Right cardiac atrium (tissue), 5 donors: ENCODE results near the gene CORT. TPM values are rescaled to one million over a fixed set of nuclear protein-coding genes. Genes with fewer than 3 reads are reported as not detected.
"Not testable (repeated sequence)": the region's sequence is repeated elsewhere in the genome, so short reads cannot be mapped to it uniquely, and the experiment has no call there.

Experiments
- ATAC-seq, 2 donors: fragments of 200-7000 bp; cut with Tn5 transposase; one replicate each; pipeline versions ENCODE4 v1.8.0 to v1.9.1; 2020; ENCODE audit warnings: moderate library complexity in 2 of 2, mild to moderate bottlenecking in 1 of 2
- DNase-seq, 3 donors: peaks; one replicate each; pipeline ENCODE4 v3.0.0-alpha.2; 2020
- H3K27ac ChIP-seq: one replicate; pipeline ENCODE4 v1.5.1; 2013; ENCODE audit warnings: mild to moderate bottlenecking, low read length, control low read depth, moderate library complexity
- H3K27me3 ChIP-seq: one replicate; pipeline ENCODE4 v1.6.1; 2013; ENCODE audit not compliant: control insufficient read depth, insufficient read depth
- H3K4me1 ChIP-seq: one replicate; pipeline ENCODE4 v1.6.1; 2013; ENCODE audit warnings: low read length; ENCODE audit not compliant: control insufficient read depth, insufficient read depth
- H3K4me3 ChIP-seq: one replicate; pipeline ENCODE4 v1.5.1; 2013; ENCODE audit warnings: low read length, control low read depth
- H3K9me3 ChIP-seq: one replicate; pipeline ENCODE4 v1.6.1; 2013; ENCODE audit warnings: low read length; ENCODE audit not compliant: control insufficient read depth
- WGBS: extraction: QIAGEN DNeasy Blood & Tissue Kit; methylation state at CpG from one replicate; pipeline ENCODE4 v1.1.7; 2013; 5-methylcytosine and 5-hydroxymethylcytosine counted together
- intact Hi-C, 4 donors: fragments of 100-400 bp; cut with DNase I; formaldehyde crosslinking; loops; one replicate each; pipeline versions ENCODE4 v1.11.0 to v1.14.0; 2022 to 2023
- long read RNA-seq, 4 donors: library from polyadenylated mRNA; unstranded; transcript quantifications; one replicate each; pipeline ENCODE4 v2.0.0, GENCODE V29; 2020 to 2021
- polyA plus RNA-seq: library from polyadenylated mRNA; stranded (reverse); fragments of 200-250 nt; gene quantifications from one replicate; pipeline ENCODE4 v1.2.3, GENCODE V29; 2013
- total RNA-seq, 4 donors: library from RNA; stranded (reverse); fragmentation: NEBNext Ultra II Directional; extraction: Animal tissue kit (Norgen Biotek cat#: 25700); gene quantifications; one replicate each; pipeline ENCODE4 v1.2.1, GENCODE V29; 2021
- donor health status: healthy with polysubstance abuse.
- donor health status: DM: no; HTN: yes; CAD: no.
- donor health status: DM: no; HTN: no; CAD: no.
- donor health status: DM: no; HTN: yes; CAD: no; lungs with severe emphysema.
- donor health status: DM: yes; HTN: yes; CAD: no.

CORT gene, protein sequence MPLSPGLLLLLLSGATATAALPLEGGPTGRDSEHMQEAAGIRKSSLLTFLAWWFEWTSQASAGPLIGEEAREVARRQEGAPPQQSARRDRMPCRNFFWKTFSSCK
- under 1 TPM in 1 of 4 donors, not detected in 3; 0.35 TPM for total RNA-seq
- 0.16 TPM for polyA plus RNA-seq
- long read RNA-seq, donor 1, result 0 reads
- long read RNA-seq, donor 2, result 0 reads
- long read RNA-seq, donor 3, result 0 reads
- long read RNA-seq, donor 4, result 0 reads

DNA sequence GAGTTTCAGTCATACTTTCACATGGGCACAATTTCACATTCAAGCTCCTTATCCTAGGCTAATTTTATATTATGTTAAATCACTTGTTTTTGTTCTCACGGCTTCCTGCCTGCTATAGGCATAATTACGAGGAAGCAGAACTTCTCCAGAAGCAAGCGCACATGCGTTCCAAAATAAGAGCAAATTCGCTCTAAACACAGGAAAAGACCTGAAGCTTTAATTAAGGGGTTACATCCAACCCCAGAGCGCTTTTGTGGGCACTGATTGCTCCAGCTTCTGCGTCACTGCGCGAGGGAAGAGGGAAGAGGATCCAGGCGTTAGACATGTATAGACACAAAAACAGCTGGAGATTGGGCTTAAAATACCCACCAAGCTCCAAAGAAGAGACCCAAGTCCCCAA, at the start of gene CORT:
Gene CORT (plus strand): TSS at position 281 of the 400 bp plus-strand sequence. CDS start 193 bp downstream, outside the sequence.
- no peak for DNase-seq
- intact Hi-C loops, result no loop called here

GRCh38 chr1:10401281-10401680, 48.5 kb upstream of the CORT start:
- ATAC-seq (no peak), DNase-seq (no peak)
- no peak overlapping the region for H3K27ac ChIP-seq
- H3K4me1 ChIP-seq, result no peaks in the 10 kb centered on the region
- no peak overlapping the region for H3K4me3 ChIP-seq
- no peaks in the 10 kb centered on the region for H3K9me3 ChIP-seq
- intact Hi-C loops, result no loop called here
- no peaks in the 10 kb centered on the region for H3K27me3 ChIP-seq
- WGBS, result 63% methylated on average over 1 of the region's 1 CpG

More for the DNA sequence above, at the start of gene CORT:
- Histone ChIP-seq H3K4me1 (no peaks in the 10 kb centered on the region), H3K9me3 (no peaks in the 10 kb centered on the region), H3K27ac (no peak within 1 kb of the TSS), H3K4me3 (no peak within 1 kb of the TSS), H3K27me3 (no peaks in the 10 kb centered on the region)
- WGBS, result 84% methylated on average over 10 of the region's 10 CpGs
- no peak for ATAC-seq

DNA sequence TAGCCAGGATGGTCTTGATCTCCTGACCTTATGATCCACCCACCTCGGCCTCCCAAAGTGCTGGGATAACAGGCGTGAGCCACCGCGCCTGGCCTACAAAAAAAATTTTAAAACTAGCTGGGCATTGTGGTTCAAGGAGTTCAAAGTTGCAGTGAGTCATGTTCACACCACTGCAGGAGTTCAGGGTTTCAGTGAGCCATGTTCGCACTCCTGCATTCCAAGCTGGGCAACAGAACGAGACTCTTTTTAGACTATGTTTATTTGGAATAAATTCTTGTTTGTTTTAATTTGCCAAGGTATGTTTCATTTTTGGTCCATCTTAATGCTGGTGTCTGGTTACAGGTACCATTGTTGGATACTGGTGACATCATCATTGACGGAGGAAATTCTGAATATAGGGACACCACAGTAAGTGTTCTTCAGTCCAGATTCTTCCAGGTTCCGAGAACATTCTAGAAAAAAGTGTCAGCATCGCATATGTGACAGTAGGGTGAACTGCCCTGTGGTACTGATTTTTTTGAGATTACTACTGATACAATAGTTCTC, 47.0 kb upstream of the CORT start:
- no peak for ATAC-seq
- DNase-seq, result no peak

DNA sequence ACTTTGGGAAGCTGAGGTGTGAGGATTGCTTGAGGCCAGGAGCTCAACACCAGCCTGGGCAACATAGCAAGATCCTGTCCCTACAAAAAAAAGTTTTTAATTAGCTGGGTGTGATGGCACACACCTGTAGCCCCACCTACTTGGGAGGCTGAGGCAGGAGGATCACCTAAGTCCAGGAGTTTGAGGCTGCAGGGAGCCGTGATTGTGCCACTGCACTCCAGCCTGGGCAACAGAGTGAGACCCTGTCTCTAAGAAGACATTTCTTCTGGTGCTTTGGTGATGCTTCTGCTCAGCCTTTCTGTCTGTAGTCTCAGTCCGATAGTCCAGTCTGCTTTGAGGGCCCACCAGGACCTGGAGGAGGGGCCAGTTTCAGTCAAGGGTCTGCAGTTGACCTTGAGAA, 42.6 kb upstream of the CORT start:
- 97% methylated on average over 2 of the region's 2 CpGs for WGBS
- ATAC-seq (no peak), DNase-seq (no peak)
- H3K27ac ChIP-seq, result no peak overlapping the region
- no peaks in the 10 kb centered on the region for H3K9me3 ChIP-seq
- no peaks in the 10 kb centered on the region for H3K27me3 ChIP-seq
- H3K4me1 ChIP-seq, result no peaks in the 10 kb centered on the region
- H3K4me3 ChIP-seq, result no peak overlapping the region
- intact Hi-C loops, result no loop called here

More for the DNA sequence above, 47.0 kb upstream of the CORT start:
- no peaks in the 10 kb centered on the region for H3K27me3 ChIP-seq
- WGBS, result 97% methylated on average over 9 of the region's 9 CpGs
- H3K9me3 ChIP-seq, result no peaks in the 10 kb centered on the region
- H3K27ac ChIP-seq, result no peak overlapping the region
- intact Hi-C loops, result no loop called here
- no peak overlapping the region for H3K4me3 ChIP-seq
- no peaks in the 10 kb centered on the region for H3K4me1 ChIP-seq

- DNase-seq (peak in 2 of 3 donors; percentile 25 to 55), ATAC-seq (peak; percentile 62 to 68)
- H3K9me3 ChIP-seq, result no peaks in the 10 kb centered on the region
- intact Hi-C loops, result no loop called here
- H3K4me1 ChIP-seq, result no peaks in the 10 kb centered on the region
- no peak overlapping the region for H3K4me3 ChIP-seq
- no peaks in the 10 kb centered on the region for H3K27me3 ChIP-seq
- no peak overlapping the region for H3K27ac ChIP-seq
- WGBS, result 75% methylated on average over 6 of the region's 6 CpGs
Measured at GRCh38 chr1:10415211-10415930, 34.5 kb upstream of the CORT start.

GRCh38 chr1:10415967-10416366, 33.9 kb upstream of the CORT start:
- intact Hi-C loops, H3K4me1 ChIP-seq, H3K9me3 ChIP-seq, ATAC-seq, H3K4me3 ChIP-seq, DNase-seq, H3K27me3 ChIP-seq, H3K27ac ChIP-seq: not testable (repeated sequence)
- 97% methylated on average over 1 of the region's 1 CpG for WGBS

- DNase-seq, H3K4me1 ChIP-seq, H3K4me3 ChIP-seq, H3K9me3 ChIP-seq, H3K27ac ChIP-seq, H3K27me3 ChIP-seq, ATAC-seq, intact Hi-C loops: not testable (repeated sequence)
- 95% methylated on average over 8 of the region's 8 CpGs for WGBS
Measured at GRCh38 chr1:10418741-10419140, 31.1 kb upstream of the CORT start.

DNA sequence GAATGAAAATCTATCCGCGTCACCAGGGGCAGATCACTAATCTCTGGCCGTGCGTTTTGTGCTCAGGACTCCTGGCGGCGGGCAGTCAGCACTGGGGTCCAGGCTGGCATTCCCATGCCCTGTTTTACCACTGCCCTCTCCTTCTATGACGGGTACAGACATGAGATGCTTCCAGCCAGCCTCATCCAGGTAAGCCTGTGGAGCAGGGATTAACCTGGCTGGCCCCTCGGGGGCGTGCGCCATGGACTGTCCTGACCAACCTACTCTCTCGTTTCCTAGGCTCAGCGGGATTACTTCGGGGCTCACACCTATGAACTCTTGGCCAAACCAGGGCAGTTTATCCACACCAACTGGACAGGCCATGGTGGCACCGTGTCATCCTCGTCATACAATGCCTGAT, 30.5 kb upstream of the CORT start:
- Histone ChIP-seq H3K9me3 (no peaks in the 10 kb centered on the region), H3K27ac (no peak overlapping the region), H3K4me1 (no peaks in the 10 kb centered on the region), H3K27me3 (no peaks in the 10 kb centered on the region), H3K4me3 (no peak overlapping the region)
- intact Hi-C loops, result no loop called here
- DNase-seq (no peak), ATAC-seq (no peak)
- WGBS, result 87% methylated on average over 15 of the region's 15 CpGs

DNA sequence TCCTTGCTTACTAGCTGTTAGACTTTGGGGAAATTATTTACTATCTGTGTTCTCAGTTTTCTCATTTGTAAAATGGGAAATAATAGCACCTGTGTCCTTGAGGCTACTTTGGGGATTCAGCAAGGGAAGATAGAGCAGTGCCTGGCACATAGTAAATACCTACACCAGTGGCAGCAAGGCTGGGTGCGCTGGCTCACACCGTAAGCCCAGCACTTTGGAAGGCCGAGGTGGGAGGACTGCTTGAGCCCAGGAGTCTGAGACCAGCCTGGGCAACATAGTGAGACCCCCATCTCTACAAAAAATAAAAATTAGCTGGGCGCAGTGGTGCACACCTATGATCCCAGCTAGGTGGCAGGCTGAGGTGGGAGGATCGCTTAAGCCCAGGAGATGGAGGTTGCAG, 28.2 kb upstream of the CORT start:
- intact Hi-C loops, result loop anchor here in 1 of 4 donors (10.0 kb wide), 1 partner anchor 47 kb away; no protein-coding TSS in a partner anchor
- ATAC-seq, result no peak
- Histone ChIP-seq H3K4me3 (no peak overlapping the region), H3K27ac (no peak overlapping the region), H3K27me3 (no peaks in the 10 kb centered on the region), H3K4me1 (no peaks in the 10 kb centered on the region), H3K9me3 (no peaks in the 10 kb centered on the region)
- DNase-seq, result no peak
- 95% methylated on average over 5 of the region's 5 CpGs for WGBS

DNA sequence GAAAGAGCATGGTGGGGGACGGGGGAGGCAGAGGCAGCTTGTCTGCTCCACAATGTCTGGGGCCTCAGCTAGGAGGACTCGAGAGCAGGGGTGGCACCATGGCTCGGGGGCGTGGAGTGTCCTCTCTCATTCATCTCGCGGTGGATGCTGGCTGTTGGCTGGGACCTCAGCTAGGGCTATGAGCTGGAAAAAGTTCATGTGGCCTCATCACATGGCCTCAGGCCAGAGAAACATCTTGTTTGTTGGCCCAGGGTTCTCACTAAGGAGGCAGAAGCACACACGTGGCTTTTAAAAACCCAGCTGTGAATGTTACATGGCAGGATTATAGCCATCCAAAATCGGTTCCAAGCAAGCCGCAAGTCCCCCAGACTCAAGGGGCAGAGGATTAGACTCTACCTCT, 25.8 kb upstream of the CORT start:
- intact Hi-C loops, result loop anchor here in 1 of 4 donors (10.0 kb wide), 1 partner anchor 49 kb away; no protein-coding TSS in a partner anchor
- no peaks in the 10 kb centered on the region for H3K9me3 ChIP-seq
- ATAC-seq (peak in 1 of 2 donors; percentile 22), DNase-seq (peak in 2 of 3 donors; percentile 56 to 68)
- no peaks in the 10 kb centered on the region for H3K27me3 ChIP-seq
- H3K4me3 ChIP-seq, result no peak overlapping the region
- no peaks in the 10 kb centered on the region for H3K4me1 ChIP-seq
- H3K27ac ChIP-seq, result no peak overlapping the region
- 54% methylated on average over 9 of the region's 9 CpGs for WGBS

DNA sequence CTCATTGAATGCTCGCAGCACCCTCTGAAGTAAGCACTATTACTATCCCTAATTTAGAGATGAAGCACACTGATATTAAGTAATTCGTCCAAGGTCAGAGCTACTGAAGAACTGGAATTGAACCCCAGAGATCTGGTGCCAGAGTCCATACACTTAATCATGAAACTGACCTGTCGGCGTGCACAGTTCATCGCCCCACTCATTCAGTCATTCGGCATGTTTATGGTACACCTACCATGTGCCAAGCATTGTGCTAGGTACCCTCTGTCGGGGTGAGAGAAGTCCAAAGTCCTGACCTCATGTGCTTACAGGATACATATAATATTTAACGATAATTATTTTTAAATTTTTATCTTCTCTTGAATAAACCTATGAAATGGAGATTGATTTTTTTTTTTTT, 25.2 kb upstream of the CORT start:
- 84% methylated on average over 8 of the region's 8 CpGs for WGBS
- ATAC-seq (no peak), DNase-seq (no peak)
- intact Hi-C loops, result loop anchor here in 3 of 4 donors (5.0 to 10.0 kb wide), 2 partner anchors 47 to 50 kb away; no protein-coding TSS in a partner anchor
- Histone ChIP-seq H3K4me1 (no peaks in the 10 kb centered on the region), H3K9me3 (no peaks in the 10 kb centered on the region), H3K4me3 (no peak overlapping the region), H3K27me3 (no peaks in the 10 kb centered on the region), H3K27ac (no peak overlapping the region)
